Right cardiac atrium (tissue), 5 donors: Measurements from ENCODE around the gene OXNAD1. TPM values are rescaled to one million over a fixed set of nuclear protein-coding genes. Genes with fewer than 3 reads are reported as not detected.

Source experiments
- ATAC-seq, 2 donors: fragments of 200-7000 bp; cut with Tn5 transposase; one replicate each; pipeline versions ENCODE4 v1.8.0 to v1.9.1; 2020; ENCODE audit warnings: moderate library complexity in 2 of 2, mild to moderate bottlenecking in 1 of 2
- DNase-seq, 3 donors: peaks; one replicate each; pipeline ENCODE4 v3.0.0-alpha.2; 2020
- H3K27ac ChIP-seq: one replicate; pipeline ENCODE4 v1.5.1; 2013; ENCODE audit warnings: mild to moderate bottlenecking, low read length, control low read depth, moderate library complexity
- H3K27me3 ChIP-seq: one replicate; pipeline ENCODE4 v1.6.1; 2013; ENCODE audit not compliant: control insufficient read depth, insufficient read depth
- H3K4me1 ChIP-seq: one replicate; pipeline ENCODE4 v1.6.1; 2013; ENCODE audit warnings: low read length; ENCODE audit not compliant: control insufficient read depth, insufficient read depth
- H3K4me3 ChIP-seq: one replicate; pipeline ENCODE4 v1.5.1; 2013; ENCODE audit warnings: low read length, control low read depth
- H3K9me3 ChIP-seq: one replicate; pipeline ENCODE4 v1.6.1; 2013; ENCODE audit warnings: low read length; ENCODE audit not compliant: control insufficient read depth
- WGBS: extraction: QIAGEN DNeasy Blood & Tissue Kit; methylation state at CpG from one replicate; pipeline ENCODE4 v1.1.7; 2013; 5-methylcytosine and 5-hydroxymethylcytosine counted together
- intact Hi-C, 4 donors: fragments of 100-400 bp; cut with DNase I; formaldehyde crosslinking; loops; one replicate each; pipeline versions ENCODE4 v1.11.0 to v1.14.0; 2022 to 2023
- polyA plus RNA-seq: library from polyadenylated mRNA; stranded (reverse); fragments of 200-250 nt; gene quantifications from one replicate; pipeline ENCODE4 v1.2.3, GENCODE V29; 2013
- total RNA-seq, 4 donors: library from RNA; stranded (reverse); fragmentation: NEBNext Ultra II Directional; extraction: Animal tissue kit (Norgen Biotek cat#: 25700); gene quantifications; one replicate each; pipeline ENCODE4 v1.2.1, GENCODE V29; 2021
- donor health status: healthy with polysubstance abuse.
- donor health status: DM: no; HTN: yes; CAD: no.
- donor health status: DM: no; HTN: no; CAD: no.
- donor health status: DM: no; HTN: yes; CAD: no; lungs with severe emphysema.
- donor health status: DM: yes; HTN: yes; CAD: no.

Gene OXNAD1
- total and polyA plus RNA-seq, 5 donors, result 6.5 to 14.7 (median 14.2) TPM

DNA sequence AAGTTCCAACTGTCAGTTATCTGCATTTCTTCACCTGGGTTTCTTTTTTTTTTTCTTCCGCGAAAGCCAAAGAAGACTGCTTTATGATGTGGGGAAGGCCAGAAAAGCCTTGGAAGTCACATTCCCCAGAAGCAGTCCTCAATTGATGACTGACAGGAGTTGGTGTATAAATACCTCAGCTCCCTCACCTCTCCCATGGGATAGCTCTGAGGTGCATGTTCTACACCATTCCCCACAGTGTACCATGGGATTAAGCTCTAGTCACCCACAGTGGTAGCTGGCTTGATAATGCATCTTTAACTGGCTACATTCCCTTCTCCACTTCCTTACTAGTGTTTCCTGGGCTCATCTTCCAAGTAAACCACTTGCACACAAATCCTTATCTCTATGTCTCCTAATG is 30.7 kb upstream of the OXNAD1 start:
- intact Hi-C loops, result no loop called here

GRCh38 chr3:16236030-16236639 is 28.9 kb upstream of the OXNAD1 start:
- intact Hi-C loops, result no loop called here
- Histone ChIP-seq H3K4me3 (no peak overlapping the region), H3K27me3 (no peaks in the 10 kb centered on the region), H3K27ac (no peak overlapping the region), H3K9me3 (no peaks in the 10 kb centered on the region), H3K4me1 (peaks cover 5% of the 10 kb centered on the region)
- no peak for DNase-seq
- no peak for ATAC-seq
- 90% methylated on average over 4 of the region's 4 CpGs for WGBS

More for the DNA sequence above, 30.7 kb upstream of the OXNAD1 start:
- DNase-seq (no peak), ATAC-seq (no peak)
- Histone ChIP-seq H3K9me3 (no peaks in the 10 kb centered on the region), H3K27me3 (no peaks in the 10 kb centered on the region), H3K4me1 (peaks cover 5% of the 10 kb centered on the region), H3K27ac (no peak overlapping the region), H3K4me3 (no peak overlapping the region)
- WGBS, result 98% methylated on average over 2 of the region's 2 CpGs

DNA sequence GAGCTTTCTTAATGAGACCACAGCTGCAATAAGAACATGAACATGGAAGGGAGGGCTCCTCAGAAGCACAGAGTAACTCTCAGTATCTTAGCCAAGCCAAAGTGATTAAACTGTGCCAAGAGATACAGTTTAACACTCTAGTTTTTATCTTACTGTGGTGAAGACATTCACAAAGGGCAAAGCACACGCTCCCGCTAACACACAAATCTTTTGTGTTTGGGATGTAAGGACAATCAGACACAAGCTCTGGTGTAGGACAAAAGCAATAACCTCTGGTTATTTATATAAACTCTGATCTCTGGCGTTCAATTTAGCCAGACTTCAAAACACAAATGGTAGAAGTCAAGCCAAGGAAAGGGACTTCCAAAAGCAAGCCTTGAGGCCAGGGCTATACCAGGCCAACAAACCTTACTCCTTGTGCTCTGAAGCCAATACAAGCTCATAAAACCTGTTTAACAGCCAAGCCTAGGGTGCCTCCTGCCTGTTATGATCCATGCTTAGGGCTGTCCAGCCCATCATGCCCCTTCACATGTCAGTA is 28.1 kb upstream of the OXNAD1 start:
- intact Hi-C loops, result no loop called here
- DNase-seq, result no peak
- 21% methylated on average over 3 of the region's 3 CpGs for WGBS
- peak; percentile 89 to 90 for ATAC-seq
- no peaks in the 10 kb centered on the region for H3K9me3 ChIP-seq
- peaks cover 5% of the 10 kb centered on the region for H3K4me1 ChIP-seq
- H3K27me3 ChIP-seq, result no peaks in the 10 kb centered on the region
- no peak overlapping the region for H3K27ac ChIP-seq
- H3K4me3 ChIP-seq, result no peak overlapping the region

DNA sequence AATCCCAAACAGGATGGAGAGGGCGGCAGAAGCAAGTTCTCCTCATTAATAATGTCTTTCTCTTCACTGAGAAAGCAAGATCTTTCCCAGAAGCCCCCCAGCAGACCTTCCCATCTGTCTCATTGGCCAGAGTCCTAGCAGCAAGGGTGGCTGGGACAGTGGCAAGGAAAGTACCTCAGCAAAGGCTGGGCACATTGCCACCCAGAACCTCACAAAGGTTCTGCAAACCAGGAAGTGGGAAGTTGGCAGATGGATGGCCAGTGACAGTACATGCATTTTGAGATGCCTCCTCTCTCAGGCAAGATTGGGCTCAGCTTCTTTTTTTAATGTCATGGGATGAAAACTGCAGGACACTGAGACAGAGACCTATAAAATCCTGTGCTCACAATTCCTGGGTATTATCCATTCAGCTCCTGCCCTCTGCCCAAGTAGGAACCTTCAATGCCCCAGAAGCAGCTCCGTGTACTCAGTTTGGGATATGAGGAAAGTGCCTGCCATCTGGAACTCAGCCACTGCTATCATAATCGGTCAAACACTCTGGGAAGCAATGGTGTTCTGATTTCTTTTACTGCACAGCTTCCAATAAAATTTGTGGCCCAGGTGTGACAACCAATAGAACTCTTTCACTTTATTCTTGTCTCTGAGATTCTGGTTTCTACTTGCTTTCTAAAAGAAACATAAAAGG is 25.8 kb upstream of the OXNAD1 start:
- no peak for ATAC-seq
- H3K4me3 ChIP-seq, result no peak overlapping the region
- WGBS, result 46% methylated on average over 3 of the region's 3 CpGs
- peaks cover 5% of the 10 kb centered on the region for H3K4me1 ChIP-seq
- no peak for DNase-seq
- H3K9me3 ChIP-seq, result no peaks in the 10 kb centered on the region
- no peaks in the 10 kb centered on the region for H3K27me3 ChIP-seq
- intact Hi-C loops, result no loop called here
- H3K27ac ChIP-seq, result no peak overlapping the region

DNA sequence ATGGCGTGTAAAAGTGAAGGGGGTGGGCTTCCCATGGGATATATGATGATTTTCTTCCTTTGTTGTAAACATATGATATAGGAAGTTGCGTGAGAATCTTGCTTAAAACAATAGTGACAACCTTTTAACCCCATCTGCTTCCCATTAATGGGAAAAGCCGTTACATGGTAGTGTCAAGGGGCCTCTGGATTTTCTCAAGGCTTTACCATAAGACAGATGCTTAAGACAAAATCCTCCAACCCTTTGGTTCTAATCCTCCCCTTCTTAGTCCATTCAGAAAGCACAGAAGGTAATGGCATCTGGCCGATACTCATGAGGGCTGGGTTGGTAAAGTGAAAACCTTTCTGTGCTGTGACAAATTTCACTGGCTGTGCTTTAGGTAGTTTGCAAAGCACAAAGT is 25.2 kb upstream of the OXNAD1 start:
- H3K4me3 ChIP-seq, result no peak overlapping the region
- H3K4me1 ChIP-seq, result peaks cover 9% of the 10 kb centered on the region
- no peak for DNase-seq
- no peak for ATAC-seq
- H3K27me3 ChIP-seq, result no peaks in the 10 kb centered on the region
- intact Hi-C loops, result loop anchor here in 3 of 4 donors (10.0 kb wide), 3 partner anchors 425 to 615 kb away; no protein-coding TSS in a partner anchor
- H3K27ac ChIP-seq, result no peak overlapping the region
- 77% methylated on average over 4 of the region's 4 CpGs for WGBS
- H3K9me3 ChIP-seq, result no peaks in the 10 kb centered on the region

DNA sequence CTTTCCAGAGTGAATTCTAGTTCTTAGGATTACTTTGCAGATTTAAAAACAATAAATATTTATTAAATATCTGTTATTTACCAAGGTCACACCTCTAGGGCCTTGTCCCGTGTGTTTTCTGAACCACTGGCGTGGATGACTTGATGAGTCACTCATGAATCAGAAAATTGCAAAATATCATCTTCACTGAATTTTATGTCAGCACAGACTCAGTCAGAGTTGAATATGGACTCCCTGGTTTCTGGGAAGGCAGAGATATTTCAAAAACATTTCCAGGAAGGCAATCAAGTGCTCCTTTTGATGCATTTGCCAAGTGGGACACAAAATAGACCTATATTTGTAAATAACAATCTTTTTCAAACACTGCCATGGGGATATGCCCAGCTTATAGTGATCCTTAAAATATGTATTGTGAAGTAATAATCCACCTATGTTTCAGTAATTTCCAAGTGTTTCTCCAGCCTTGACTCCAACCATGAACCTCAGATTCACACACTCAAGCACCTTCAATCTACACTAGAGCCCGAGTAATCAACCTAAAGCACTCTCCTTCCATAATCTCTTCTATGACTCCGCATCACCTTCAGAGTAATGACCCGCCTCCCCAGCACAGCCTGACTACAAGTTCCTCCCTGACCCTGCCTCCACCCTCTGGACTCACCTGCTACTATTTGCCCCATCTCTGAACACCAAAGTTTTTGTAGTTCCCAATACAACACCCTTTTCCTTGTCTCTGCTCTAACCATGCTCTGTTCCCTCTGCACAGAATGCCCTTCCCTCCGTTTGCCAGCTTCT is 24.6 kb upstream of the OXNAD1 start:
- ATAC-seq (no peak), DNase-seq (no peak)
- no peaks in the 10 kb centered on the region for H3K27me3 ChIP-seq
- intact Hi-C loops, result loop anchor here in 3 of 4 donors (10.0 kb wide), 3 partner anchors 426 to 616 kb away; no protein-coding TSS in a partner anchor
- peaks cover 9% of the 10 kb centered on the region for H3K4me1 ChIP-seq
- no peak overlapping the region for H3K4me3 ChIP-seq
- no peaks in the 10 kb centered on the region for H3K9me3 ChIP-seq
- 79% methylated on average over 6 of the region's 6 CpGs for WGBS
- H3K27ac ChIP-seq, result no peak overlapping the region

GRCh38 chr3:16241225-16241624 is 23.8 kb upstream of the OXNAD1 start:
- Histone ChIP-seq H3K4me3 (no peak overlapping the region), H3K9me3 (no peaks in the 10 kb centered on the region), H3K4me1 (peaks cover 9% of the 10 kb centered on the region), H3K27me3 (no peaks in the 10 kb centered on the region), H3K27ac (no peak overlapping the region)
- WGBS, result 95% methylated on average over 5 of the region's 5 CpGs
- no peak for DNase-seq
- no peak for ATAC-seq
- intact Hi-C loops, result loop anchor here in 3 of 4 donors (10.0 kb wide), 3 partner anchors 426 to 616 kb away; no protein-coding TSS in a partner anchor

DNA sequence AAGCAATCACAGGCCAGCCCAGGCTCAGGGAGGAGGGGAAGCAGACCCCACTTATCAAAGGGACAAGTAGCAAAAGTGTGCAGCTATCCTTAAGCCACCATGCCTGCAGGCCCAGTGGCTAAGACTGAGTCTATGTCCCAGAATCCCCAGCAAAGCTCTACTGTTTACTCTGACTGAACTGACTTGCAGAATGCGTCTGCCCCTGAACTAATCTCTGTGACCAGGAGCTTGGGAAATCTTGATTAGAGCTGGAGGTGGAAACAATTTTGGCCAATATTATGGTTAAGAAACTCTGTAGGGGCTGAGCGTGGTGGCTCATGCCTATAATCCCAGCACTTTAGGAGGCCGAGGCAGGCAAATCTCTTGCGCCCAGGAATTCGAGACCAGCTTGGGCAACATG is 22.8 kb upstream of the OXNAD1 start:
- ATAC-seq, result no peak
- no peaks in the 10 kb centered on the region for H3K27me3 ChIP-seq
- H3K9me3 ChIP-seq, result no peaks in the 10 kb centered on the region
- no peak overlapping the region for H3K27ac ChIP-seq
- WGBS, result over 99% methylated on average over 5 of the region's 5 CpGs
- intact Hi-C loops, result loop anchor here in 3 of 4 donors (10.0 kb wide), 3 partner anchors 427 to 617 kb away; no protein-coding TSS in a partner anchor
- DNase-seq, result no peak
- peaks cover 7% of the 10 kb centered on the region for H3K4me1 ChIP-seq
- H3K4me3 ChIP-seq, result no peak overlapping the region

DNA sequence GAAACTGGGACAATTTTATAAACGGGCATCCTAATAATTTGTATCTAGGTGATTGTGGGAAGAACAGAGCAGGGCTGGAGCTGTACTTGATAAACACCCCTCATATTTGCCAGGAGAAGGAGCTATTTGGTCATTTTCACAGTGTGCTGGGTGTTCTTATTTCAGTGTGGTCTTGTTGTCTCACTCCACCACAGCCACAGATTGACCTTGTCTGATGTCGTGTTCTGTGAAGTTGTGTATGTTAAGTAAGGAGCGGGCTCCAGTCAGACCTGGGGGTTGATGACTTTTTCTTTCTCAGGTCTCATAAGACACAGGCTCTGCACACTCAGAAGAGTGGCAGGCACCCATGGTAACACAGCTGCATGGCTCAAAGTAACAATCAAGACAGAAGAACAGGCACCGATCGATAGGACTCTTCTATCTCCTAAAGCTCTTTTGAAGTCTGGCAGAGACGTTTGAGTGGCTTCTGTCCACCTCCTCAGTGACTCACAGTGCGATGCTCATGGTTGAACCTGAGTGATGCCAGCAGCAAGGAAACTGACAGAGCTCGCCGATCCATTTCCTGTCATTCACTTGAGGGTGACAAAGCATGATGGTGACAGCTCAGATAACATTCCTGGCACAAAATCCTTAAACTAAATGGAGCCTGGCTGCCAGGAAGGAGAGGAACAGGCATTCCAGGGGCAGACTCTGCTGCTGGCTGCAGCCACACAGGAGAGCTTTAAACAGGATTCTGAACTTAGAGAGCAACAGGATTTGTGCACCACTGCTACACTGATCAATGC is 21.1 kb upstream of the OXNAD1 start:
- intact Hi-C loops, result loop anchor here in 3 of 4 donors (10.0 kb wide), 3 partner anchors 429 to 619 kb away; no protein-coding TSS in a partner anchor
- peak in 2 of 3 donors; percentile 33 to 61 for DNase-seq
- H3K27ac ChIP-seq, result peak overlapping the region; percentile 51

DNA sequence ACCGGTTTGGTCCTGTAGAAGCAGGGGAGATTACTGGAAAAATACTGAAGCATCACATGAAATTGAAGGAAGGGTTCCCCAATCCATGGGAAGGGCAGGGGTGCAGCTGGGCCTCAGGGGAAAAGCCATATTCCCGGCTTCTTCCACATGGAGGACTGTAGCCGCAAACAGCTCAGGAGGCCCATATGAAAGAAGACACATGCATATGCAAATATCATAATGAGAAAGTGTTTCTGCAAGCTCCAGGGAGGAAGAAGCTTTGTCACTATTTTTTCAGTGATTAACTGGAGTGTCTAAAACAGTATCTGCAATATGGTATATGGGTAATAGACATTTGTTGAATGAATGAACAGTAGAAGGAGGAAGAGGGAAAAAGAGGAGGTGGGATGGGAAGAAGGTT is 19.4 kb upstream of the OXNAD1 start:
- no peak overlapping the region for H3K4me3 ChIP-seq
- H3K27me3 ChIP-seq, result no peaks in the 10 kb centered on the region
- H3K27ac ChIP-seq, result no peak overlapping the region
- intact Hi-C loops, result loop anchor here (2.0 to 10.0 kb wide), 9 partner anchors 68 to 621 kb away; partner anchors contain the start of gene GALNT15 (in 1 of the 4)
- no peak for ATAC-seq
- DNase-seq, result no peak
- H3K9me3 ChIP-seq, result no peaks in the 10 kb centered on the region
- 96% methylated on average over 3 of the region's 3 CpGs for WGBS
- peaks cover 3% of the 10 kb centered on the region for H3K4me1 ChIP-seq

More for the DNA sequence above, 21.1 kb upstream of the OXNAD1 start:
- H3K4me3 ChIP-seq, result no peak overlapping the region
- H3K9me3 ChIP-seq, result no peaks in the 10 kb centered on the region
- ATAC-seq, result peak; percentile 75 to 80
- WGBS, result 29% methylated on average over 9 of the region's 9 CpGs
- H3K27me3 ChIP-seq, result no peaks in the 10 kb centered on the region
- peaks cover 6% of the 10 kb centered on the region for H3K4me1 ChIP-seq
